Activated naive CD8-positive, alpha-beta T cell treated with anti-CD3 and anti-CD28 coated beads, Interleukin-2, amount 50 U/mL, for 16 hours (primary cell): ENCODE data around the gene EGFLAM.
"Not testable (repeated sequence)": the region's sequence is repeated elsewhere in the genome, so short reads cannot be mapped to it uniquely, and the experiment has no call there.

ENCODE experiments used
- DNase-seq: peaks from one replicate; pipeline ENCODE4 v3.0.0-alpha.2; 2020; ENCODE audit warnings: low read depth, low spot score

EGFLAM gene

GRCh38 chr5:38329132-38329715 lies 70.9 kb downstream of the EGFLAM start:
- no peak for DNase-seq

- no peak for DNase-seq
Measured at GRCh38 chr5:38330207-38330606, 71.8 kb downstream of the EGFLAM start.

GRCh38 chr5:38331831-38332230 lies 73.5 kb downstream of the EGFLAM start:
- no peak for DNase-seq

GRCh38 chr5:38333181-38333580 lies 74.8 kb downstream of the EGFLAM start:
- DNase-seq = not testable (repeated sequence)

GRCh38 chr5:38338455-38338854 lies 80.1 kb downstream of the EGFLAM start:
- no peak for DNase-seq

- no peak for DNase-seq
Measured at GRCh38 chr5:38339446-38339845, 81.1 kb downstream of the EGFLAM start.

GRCh38 chr5:38341056-38341455 lies 82.7 kb downstream of the EGFLAM start:
- DNase-seq = no peak

GRCh38 chr5:38341641-38342040 lies 83.3 kb downstream of the EGFLAM start:
- no peak for DNase-seq

- DNase-seq = no peak
Measured at GRCh38 chr5:38342261-38342660, 83.9 kb downstream of the EGFLAM start.

GRCh38 chr5:38344891-38345290 lies 86.5 kb downstream of the EGFLAM start:
- DNase-seq = no peak

GRCh38 chr5:38346593-38346992 lies 88.2 kb downstream of the EGFLAM start:
- DNase-seq = no peak

GRCh38 chr5:38347040-38347763 lies 88.8 kb downstream of the EGFLAM start:
- DNase-seq = no peak

GRCh38 chr5:38347896-38348295 lies 89.5 kb downstream of the EGFLAM start:
- no peak for DNase-seq

- DNase-seq = no peak
Measured at GRCh38 chr5:38360323-38361061, 102.1 kb downstream of the EGFLAM start.

- no peak for DNase-seq
Measured at GRCh38 chr5:38362713-38363112, 104.4 kb downstream of the EGFLAM start.

GRCh38 chr5:38364825-38365224 lies 106.5 kb downstream of the EGFLAM start:
- DNase-seq = no peak

- DNase-seq = no peak
Measured at GRCh38 chr5:38367410-38367809, 109.1 kb downstream of the EGFLAM start.

GRCh38 chr5:38367966-38368365 lies 109.6 kb downstream of the EGFLAM start:
- DNase-seq = no peak

- no peak for DNase-seq
Measured at GRCh38 chr5:38369692-38370091, 111.3 kb downstream of the EGFLAM start.

GRCh38 chr5:38370358-38371100 lies 112.2 kb downstream of the EGFLAM start:
- no peak for DNase-seq

GRCh38 chr5:38371596-38371995 lies 113.2 kb downstream of the EGFLAM start:
- DNase-seq = no peak

- no peak for DNase-seq
Measured at GRCh38 chr5:38373743-38374142, 115.4 kb downstream of the EGFLAM start.
